Stimulated activated CD8-positive, alpha-beta memory T cell treated with anti-CD3 and anti-CD28 coated beads, Interleukin-12 subunit alpha, Interleukin-12 subunit beta, amount 100 ng/mL, for 24 hours (primary cell): ENCODE results near the gene BCL2.

ENCODE experiments used
- DNase-seq: peaks from one replicate; pipeline ENCODE4 v3.0.0-alpha.2; 2020; ENCODE audit errors: extremely low read depth

The BCL2 gene

DNA sequence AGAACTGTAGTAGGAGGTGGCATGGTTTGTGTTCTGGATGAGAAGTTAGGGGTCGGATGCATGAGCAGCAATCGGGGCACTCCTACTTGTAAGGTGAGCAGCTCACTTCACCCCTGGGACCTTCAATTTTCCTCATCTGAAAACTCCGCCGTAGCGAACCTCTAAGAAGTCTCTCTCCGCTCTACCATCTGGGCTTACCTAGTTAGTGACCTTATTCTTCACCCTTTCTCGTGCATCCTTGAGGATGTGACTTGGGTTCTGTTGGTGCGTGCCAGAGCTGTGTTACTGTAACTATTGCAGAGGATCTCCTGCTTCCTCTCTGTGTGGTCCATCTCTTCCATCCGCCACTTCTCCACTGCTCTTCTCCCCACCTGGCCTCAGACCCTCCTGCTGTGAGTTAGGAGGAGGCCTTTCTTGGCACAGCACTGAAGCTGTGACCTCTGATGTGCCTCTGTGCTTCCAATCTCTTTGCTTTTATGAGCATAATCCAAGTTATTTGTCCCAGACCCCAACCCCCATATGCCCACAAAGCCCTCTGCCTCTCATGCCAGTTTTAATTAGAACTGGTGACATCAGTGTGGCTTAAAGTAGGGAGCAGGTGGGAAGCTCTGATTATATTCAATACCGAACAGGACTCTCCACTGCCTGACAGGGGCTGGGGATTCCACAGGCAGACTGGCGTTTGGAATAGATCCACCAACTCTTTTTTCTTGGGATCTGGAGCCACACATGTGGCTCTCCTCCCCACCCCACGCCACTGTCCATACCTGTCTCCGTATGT, 178.4 kb downstream of the BCL2 start:
- no peak for DNase-seq

DNA sequence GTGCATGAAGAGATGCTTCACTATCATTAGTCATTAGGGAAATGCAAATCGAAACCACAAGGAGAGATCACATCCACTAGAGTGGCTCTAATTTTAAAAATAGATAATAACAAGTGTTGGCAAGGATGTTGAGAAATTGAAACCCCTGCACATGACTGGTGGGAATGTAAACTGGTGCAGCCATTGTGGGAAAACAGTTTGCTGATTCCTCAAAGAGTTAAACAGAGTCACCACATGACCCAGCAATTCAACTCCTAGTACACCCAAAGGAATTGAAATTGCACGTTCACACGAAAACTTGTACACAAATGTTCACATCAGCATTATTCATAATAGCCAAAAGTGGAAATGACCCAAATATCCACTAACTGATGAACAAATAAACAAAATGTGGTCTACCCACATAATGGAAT, 179.5 kb downstream of the BCL2 start:
- DNase-seq, result no peak

DNA sequence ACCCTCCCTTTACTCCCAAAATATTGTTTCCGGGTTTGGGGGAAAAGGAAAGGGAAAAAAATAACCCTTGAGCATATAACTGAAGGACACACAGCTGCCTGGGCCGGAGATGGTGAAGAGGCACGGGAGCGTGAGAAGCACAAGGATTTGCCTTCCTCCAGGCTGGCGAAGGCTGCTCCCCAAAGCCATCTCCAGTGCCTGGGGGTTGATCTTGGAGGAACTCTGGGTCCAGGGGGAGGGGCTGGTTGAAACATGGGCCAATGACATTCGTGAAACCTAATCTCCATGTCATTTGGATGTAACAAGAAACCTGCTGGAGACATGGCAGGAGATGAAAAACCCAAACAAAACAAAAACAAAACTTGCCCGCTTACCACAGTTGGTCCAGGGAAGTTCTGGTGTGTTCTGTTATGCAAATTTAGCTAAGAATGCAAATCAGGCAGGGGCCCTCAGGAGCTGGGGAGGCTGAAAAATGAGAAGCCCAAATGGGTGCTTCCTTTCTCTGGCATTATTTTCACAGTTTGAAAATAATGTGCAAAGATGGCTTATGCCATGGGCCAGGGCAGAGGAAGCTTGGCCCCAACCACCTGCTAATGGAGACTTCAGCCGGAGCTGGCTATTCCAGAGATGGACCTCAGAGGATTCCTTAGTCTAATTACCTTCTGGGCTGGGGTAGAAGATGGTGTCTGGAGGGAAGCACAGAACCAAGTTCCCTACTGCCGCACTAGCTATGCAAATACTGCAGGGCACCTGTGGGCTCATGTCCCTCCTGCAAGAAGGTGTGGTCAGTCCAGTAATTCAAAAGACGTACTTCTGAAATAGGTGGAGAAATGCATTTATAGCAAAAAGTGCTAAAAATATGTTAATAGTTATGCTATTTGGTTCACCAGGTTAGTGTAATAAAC, 180.9 kb downstream of the BCL2 start:
- no peak for DNase-seq

DNA sequence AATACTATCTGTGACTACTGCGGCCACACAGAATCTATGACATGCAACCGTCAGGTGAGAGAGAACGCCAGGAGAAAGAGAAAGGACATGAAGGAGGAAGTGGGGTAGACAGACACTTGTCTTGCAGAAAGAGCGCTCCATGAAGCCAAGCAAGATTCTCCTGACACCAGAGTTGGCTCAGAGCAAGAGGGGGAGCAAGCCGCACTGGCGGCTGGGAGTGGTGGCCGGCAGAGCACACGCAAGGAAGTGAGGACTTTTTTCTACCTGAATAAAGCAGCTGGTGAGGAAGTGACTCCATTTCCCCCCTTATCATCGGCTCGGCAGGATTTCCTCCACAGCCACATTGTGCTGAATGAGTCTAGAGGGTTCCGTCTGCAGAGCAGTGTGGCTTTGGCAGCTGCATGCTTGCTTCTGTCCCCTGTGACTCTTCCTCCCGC, 181.6 kb downstream of the BCL2 start:
- no peak for DNase-seq

DNA sequence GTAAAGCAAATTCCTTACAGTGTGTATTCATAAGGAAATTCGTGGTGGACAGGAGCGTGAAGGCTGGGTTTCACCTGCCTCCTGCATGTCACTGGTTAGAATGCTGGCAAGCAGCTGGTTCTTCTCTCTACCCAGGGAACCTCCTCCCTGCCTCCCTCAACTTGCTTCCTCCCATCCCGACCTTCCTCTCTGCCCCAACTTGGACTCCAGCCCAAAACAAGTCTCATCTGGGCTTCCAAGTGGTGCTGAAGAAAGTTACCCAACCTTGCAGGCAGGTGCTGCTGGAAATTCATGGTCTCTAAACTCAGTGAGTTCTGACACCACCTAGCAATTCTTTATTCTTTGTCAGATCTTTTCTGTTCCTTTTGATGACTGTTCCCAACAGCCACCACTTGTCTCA, 184.5 kb downstream of the BCL2 start:
- no peak for DNase-seq

DNA sequence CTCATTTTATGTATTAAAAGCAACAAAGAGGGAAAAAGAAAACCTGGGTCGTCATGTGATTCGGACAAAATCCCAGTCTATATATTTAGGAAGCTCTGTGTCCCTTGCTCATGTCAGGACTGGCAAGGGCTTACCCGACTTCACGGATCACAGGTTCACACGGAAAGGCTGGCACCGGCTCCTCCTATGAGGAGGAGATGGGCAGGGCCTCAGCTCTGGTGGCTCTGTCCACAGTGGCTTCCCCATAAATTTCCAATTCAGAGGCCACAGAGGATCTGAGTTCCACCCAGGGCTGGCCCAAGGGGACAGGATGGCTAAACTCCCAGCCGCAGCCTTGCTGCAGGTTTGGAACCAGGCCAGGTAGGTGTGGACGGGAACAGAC, 186.8 kb downstream of the BCL2 start:
- DNase-seq, result no peak

DNA sequence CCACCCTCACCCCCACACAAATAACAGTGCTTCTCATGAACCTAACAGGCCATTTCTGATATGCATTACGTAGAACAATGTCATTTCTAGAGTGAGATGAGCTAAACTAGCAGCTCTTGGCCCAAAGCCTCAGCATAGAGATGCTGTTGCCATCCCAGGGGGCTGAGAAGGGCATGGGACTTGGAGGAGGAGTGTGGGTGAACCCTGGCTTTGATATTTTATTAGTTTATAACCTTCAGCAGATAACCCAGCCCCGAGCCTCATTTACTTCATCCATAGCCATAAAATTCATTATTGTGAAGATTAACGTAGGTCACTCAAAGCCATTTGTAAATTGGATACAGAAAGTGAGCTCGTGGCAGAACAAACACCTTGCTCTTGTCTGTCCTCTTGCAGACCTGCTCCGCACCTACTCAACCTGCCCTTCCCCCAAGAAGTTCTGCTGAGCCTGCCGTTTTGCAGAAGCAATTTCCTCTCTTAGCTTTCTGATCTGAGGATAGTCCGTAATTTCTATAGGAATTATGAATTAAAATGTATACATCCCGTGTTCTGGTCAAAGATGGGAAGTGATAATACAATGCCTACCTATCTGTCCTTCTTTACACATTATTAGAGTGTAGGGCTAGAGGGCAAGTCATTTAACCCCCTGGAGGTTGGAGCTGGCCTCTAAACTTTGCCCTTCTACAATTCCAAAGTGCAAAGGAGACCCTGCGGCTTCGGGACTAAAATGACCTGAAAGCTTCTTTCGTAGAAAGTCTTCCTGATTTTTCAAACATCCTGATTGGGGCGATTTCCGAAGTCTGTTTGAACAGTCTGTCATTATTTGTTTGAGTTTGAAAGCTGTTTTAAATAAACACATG, 187.4 kb downstream of the BCL2 start:
- DNase-seq, result no peak

DNA sequence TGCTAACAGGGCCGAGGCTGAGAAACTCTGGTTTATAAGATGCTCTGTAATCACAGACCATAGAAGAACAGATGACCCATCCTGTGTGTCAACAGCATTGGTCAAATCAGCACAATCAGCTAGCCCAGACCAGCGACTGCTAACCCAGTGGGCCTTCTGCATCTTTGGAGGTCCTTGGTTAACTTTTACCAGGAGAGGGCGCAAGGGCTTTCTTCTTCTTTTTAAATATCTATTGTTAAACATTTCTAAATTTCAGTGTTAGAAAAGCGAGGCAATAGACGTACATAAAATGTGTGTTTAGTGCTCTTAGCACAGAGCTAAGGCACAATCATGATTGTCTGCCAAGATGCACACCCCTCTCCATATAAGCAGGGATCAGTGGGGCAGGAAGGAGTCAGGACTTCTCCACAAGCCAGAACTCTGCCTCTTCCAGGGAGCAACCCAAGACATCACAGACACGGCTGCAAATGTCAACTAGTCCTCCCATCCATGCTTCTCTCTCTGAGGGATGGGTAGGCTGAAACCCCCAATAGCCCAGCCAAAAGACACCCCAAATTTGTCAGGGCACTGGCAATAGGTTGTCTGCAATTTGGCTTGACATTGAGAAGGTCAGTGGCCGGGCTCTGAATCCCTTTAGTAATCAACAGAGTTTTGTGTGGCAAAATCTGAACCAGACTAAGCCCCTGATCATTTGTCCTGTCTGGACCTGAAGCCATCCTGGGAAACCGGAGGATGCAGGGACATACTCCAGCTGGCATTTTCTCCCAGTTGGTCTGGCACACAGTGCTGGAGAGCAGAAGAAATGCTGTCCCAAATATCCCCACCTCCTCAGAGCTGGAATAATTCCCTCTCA, 188.2 kb downstream of the BCL2 start:
- no peak for DNase-seq

DNA sequence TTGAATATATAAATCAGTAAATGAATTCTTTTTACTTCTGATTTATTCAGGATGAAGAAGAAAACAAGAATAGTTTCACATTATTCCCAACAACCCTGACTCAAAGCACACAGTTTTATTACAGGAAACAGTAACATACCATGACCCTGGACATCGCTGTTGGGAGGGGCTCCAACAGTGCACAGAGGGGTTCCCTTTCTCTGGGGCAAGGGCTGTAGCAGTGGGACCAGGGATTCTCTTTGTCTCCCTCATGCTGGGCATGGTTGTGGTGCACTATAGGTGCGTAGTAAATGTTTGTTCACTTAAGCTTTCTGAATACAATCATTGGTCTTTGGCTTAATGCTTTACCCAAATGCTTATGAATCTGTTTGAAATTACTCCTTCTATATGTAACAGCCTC, 189.4 kb downstream of the BCL2 start:
- no peak for DNase-seq

DNA sequence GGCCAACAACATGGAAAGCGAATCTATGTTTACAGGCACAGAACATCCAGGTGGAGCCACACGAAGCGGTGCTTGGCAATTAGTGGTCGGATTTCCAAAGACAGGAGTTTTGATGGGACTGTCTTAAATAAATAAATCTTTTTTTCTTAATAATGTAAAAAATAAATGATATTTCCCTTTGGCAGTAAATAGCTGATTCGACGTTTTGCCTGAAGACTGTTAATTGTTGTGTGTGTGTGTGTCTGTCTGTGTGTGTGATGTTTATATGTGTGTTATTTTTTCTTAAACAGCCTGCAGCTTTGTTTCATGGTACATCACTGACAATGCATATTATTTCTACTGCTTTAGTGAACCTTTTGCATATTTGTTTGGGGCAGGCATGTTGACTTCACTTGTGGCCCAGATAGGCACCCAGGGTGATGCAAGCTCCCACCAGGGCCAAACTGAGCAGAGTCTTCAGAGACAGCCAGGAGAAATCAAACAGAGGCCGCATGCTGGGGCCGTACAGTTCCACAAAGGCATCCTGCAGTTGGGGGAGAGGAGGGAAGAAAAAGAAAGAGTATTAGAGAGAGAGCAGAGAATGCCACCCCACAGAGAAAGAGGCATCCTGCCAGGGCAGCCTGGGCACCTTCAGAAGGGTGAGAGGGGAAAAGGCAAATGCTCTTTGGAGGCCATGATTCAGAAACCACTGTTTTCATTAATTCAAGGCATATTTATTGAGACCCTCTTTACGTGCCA, 191.2 kb downstream of the BCL2 start:
- DNase-seq, result no peak

DNA sequence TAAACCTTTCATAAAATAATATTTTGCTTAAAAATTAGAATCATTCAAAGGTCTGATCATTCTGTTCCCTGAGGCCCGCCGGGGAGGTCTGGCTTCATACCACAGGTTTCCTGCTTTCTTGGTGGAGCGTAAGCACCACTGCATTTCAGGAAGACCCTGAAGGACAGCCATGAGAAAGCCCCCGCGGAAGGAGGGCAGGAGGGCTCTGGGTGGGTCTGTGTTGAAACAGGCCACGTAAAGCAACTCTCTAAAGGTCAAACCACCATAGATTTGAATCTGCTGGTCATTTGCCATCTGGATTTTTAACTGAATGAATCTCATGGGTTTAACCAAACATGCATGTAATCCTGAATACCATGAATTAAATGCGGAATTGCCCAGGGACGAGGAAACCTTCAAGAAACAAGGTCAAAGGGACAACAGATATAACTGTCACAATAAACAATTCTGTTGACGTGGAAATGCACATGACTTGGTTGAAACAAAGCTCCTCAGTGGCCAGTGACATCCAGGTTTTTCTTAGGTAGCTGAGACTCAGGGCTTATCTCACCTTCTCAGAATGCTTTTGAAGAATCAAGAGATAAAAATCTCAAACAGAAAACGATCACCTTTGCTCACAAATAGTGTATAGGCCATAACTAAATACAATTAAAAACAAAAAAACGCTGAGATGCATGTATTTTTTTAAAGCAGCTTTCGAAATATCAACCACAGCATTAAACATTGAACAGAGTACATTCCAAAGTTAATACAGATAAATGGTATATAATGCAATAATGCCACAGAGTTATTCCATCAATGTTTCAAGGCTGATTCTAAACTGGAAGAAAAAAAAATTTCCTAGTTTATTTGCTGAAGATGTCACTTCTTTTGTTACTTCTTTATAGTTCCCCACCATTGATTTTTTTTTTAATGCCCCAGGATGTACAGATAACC, 193.2 kb downstream of the BCL2 start:
- DNase-seq, result no peak

DNA sequence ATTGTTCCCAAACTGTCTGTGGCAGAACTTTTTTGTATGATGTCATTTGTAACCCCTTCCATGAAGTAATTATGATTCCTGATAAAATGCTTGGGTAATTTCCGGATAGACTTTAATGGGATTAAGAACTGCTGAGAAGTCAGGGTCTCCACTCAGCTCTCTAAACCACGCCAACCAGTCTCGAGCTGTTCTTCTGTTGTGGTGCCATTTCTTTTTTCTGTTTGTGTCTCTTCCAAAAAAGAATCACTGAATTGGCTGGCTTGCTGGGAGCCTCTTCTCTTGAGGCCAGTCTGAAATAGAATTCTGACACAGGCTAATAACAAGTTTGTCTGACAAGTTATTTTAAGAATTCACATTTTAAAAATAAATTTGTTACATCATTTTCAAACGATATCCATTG, 198.9 kb downstream of the BCL2 start:
- no peak for DNase-seq

DNA sequence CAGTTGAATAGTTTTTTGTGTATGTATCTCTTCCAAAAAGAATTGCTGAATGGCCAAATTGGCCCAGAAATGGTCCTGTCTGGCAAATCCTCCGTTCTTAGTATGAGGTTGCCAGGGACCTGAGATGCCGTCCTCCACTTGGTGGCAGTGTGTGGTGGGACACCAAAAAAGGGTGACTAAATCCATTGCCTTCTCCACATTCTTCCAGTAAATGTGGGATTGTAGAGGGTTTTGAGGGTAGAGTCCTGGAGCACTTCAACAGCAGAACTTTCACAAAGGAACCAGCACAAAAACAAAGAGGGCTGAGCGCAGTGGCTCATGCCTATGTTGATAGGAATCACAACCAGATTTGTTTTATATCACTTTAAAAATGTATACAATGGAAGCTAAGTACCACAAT, 199.9 kb downstream of the BCL2 start:
- DNase-seq, result no peak

DNA sequence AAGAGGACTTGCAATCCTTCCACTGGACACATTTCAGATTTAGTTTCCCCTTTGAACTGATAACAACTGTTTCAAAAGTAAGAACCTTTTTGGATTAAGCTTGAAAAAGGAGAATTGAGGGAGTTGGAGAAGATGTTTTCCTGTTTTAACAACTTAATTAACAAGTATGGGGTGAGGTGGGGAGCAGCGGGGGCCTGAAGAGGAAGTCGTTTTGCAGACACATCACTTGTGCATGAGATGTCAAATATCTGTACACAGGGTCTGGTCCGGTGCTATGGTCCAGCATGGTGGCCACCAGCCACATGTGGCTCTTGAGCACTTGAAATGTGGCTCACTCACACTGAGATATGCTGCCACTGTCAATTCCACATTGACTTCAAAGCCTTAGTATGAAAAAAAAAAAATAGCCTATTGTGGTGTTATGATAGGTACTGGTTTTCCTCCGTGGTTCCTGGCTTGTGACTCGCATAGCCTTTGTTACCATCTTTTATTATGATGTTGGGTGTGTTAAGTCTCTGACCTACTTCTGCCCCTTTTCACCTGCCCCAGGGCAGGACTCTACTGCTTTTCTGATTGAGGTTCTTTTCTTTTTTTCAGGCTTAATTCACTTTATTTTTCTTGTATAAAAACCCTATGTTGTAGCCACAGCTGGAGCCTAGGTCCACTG, 205.5 kb downstream of the BCL2 start:
- no peak for DNase-seq

DNA sequence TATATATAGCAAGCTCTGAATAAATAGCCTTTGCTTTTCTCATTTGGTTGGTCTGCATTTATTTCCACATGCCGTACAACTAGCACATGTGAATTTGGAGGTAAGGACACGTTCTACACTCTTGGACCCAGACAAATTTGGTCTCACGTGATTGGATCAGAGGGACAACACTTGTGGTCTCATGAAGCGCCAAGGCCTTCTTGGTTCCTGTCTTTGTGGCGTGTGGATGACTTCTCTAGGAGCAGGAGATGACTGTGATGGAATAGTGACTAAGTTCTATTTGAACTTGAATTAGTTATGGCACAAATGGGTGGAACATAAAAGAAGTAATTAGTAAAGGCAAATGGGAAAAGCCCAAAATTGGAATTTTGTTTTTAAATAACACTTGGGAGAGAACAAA, 206.9 kb downstream of the BCL2 start:
- DNase-seq, result no peak

DNA sequence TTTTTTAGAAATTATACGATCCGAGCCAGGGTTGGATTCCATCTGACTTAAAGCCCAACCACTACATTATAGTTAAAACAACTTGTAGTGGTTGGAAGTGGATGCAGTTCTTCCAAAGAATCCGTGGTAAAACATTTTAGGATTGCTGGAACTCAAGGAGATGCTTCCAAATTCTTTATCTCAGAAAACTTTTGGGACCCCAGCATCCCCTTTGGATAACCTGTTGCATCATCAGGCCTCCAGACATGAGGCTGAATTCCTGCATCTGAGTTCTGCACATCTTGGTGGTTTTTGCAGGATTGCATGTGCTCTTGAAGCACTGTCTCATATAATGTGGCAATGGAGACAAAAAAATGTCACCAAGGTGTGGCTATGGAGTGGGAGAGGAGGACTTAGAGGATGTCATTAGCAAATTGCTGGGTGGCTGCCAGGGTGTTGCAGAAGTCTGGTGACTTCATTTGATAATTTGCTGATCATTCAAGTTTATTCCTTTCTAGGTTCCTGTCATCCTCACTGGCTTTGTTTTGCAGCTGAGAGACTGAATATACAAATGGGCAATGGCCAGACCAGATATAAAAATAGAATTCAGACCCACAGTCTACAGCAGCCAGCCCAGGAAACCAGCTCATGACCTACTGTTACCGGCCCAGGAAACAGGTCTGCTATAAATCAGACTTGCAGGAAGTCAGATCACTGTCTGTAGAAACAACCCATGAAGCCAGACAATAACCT, 207.7 kb downstream of the BCL2 start:
- DNase-seq, result no peak

DNA sequence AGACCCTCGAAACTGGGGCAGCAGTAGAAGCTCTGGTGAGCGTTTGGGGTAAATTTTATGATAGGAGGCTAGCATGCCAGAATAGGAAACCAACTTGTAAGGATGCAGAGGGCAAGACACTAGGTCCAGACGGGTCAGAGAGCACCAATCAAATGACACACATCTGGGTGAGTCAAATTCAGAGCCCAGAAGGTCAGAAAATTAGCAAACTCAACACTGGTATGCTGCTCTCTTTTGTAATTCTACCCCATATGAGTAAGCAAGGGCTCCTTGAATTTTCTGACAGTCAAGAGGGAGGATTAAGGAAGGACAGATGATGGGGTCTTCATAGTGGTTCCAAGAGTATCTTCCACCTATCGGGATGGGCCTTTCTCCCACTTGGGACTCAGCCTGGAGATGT, 209.8 kb downstream of the BCL2 start:
- no peak for DNase-seq

DNA sequence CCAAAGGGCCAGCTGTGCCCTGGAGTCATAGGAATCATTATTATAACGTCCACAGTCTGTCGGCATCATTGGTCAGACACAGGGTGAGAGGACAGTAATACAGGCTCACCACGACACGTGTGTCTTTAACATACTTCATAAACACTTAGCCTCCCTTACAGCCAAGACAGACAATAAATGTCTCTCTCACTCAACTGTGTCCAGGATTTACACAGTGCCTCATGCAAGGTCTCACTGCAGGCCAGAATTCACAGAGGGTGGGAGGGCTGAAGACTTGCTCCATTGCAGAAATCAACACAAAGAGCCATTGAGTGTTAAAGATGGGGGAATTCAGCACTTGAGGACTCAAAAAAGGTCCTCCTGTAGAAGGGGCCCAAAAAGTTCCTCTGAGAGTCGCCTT, 210.5 kb downstream of the BCL2 start:
- no peak for DNase-seq
